Astrocyte (in vitro differentiated cells and primary cell): ENCODE measurements around the gene SIRT6. TPM values are rescaled to one million over a fixed set of nuclear protein-coding genes. Genes with fewer than 3 reads are reported as not detected.
"Not testable (repeated sequence)": the region's sequence is repeated elsewhere in the genome, so short reads cannot be mapped to it uniquely, and the experiment has no call there.

ENCODE experiments used
- DNase-seq: peaks from one replicate; pipeline ENCODE4 v3.0.0-alpha.2; 2010; ENCODE audit warnings: low read depth
- FAIRE-seq: peaks from 2 replicates; lab custom pipeline; 2011; peaks lifted over from hg19 to GRCh38; lab: Jason Lieb, UNC
- H2AFZ ChIP-seq: 2 replicates; pipeline ENCODE4 v1.6.0; 2012; ENCODE audit warnings: low read depth, low read length, inconsistent platforms
- H3K27ac ChIP-seq: 2 replicates; pipeline ENCODE4 v1.5.1; 2011; ENCODE audit warnings: low read depth, low read length, inconsistent platforms
- H3K27me3 ChIP-seq: 2 replicates; pipeline ENCODE4 v1.6.0; 2011; ENCODE audit warnings: low read length, inconsistent platforms; ENCODE audit not compliant: insufficient read depth
- H3K36me3 ChIP-seq: 2 replicates; pipeline ENCODE4 v1.5.1; 2011; ENCODE audit warnings: low read length, inconsistent platforms; ENCODE audit not compliant: insufficient read depth
- H3K4me1 ChIP-seq: 2 replicates; pipeline ENCODE4 v1.5.1; 2011; ENCODE audit warnings: low read length, inconsistent platforms; ENCODE audit not compliant: insufficient read depth
- H3K4me2 ChIP-seq: 2 replicates; pipeline ENCODE4 v1.6.0; 2012; ENCODE audit warnings: low read length, inconsistent platforms
- H3K4me3 ChIP-seq: 2 replicates; pipeline ENCODE4 v1.5.1; 2011; ENCODE audit warnings: low read depth, mild to moderate bottlenecking, low read length, inconsistent platforms; ENCODE audit not compliant: insufficient read depth
- H3K79me2 ChIP-seq: 2 replicates; pipeline ENCODE4 v1.6.0; 2012; ENCODE audit warnings: mild to moderate bottlenecking, low read length, inconsistent platforms; ENCODE audit not compliant: insufficient read depth
- H3K9ac ChIP-seq: 2 replicates; pipeline ENCODE4 v1.6.0; 2012; ENCODE audit warnings: mild to moderate bottlenecking, low read length, inconsistent platforms
- H3K9me3 ChIP-seq: 2 replicates; pipeline ENCODE4 v1.5.1; 2012; ENCODE audit warnings: low read depth, mild to moderate bottlenecking, low read length, inconsistent platforms; ENCODE audit not compliant: insufficient read depth
- H4K20me1 ChIP-seq: 2 replicates; pipeline ENCODE4 v1.6.0; 2012; ENCODE audit warnings: low read length, inconsistent platforms; ENCODE audit not compliant: insufficient read depth
- H3K27ac Mint-ChIP-seq: one replicate; pipeline ENCODE4 v1.8.0; 2021; ENCODE audit warnings: mild to moderate bottlenecking, mixed read lengths; ENCODE audit not compliant: unreplicated experiment
- H3K27me3 Mint-ChIP-seq: one replicate; pipeline ENCODE4 v1.8.0; 2021; ENCODE audit warnings: low read depth, mixed read lengths; ENCODE audit not compliant: unreplicated experiment
- H3K36me3 Mint-ChIP-seq: one replicate; pipeline ENCODE4 v1.8.0; 2021; ENCODE audit warnings: low read depth, mixed read lengths; ENCODE audit not compliant: unreplicated experiment
- H3K4me1 Mint-ChIP-seq: one replicate; pipeline ENCODE4 v1.8.0; 2021; ENCODE audit warnings: low read depth, mixed read lengths; ENCODE audit not compliant: unreplicated experiment
- H3K4me3 Mint-ChIP-seq: one replicate; pipeline ENCODE4 v1.8.0; 2021; ENCODE audit warnings: mild to moderate bottlenecking, moderate library complexity, mixed read lengths; ENCODE audit not compliant: unreplicated experiment
- H3K9me3 Mint-ChIP-seq: one replicate; pipeline ENCODE4 v1.8.0; 2021; ENCODE audit warnings: mild to moderate bottlenecking, mixed read lengths; ENCODE audit not compliant: unreplicated experiment
- CTCF ChIP-seq: IDR thresholded peaks from 2 replicates; pipeline ENCODE4 v1.5.1; 2011; ENCODE audit warnings: low read depth, mild to moderate bottlenecking, inconsistent platforms, low read length, moderate library complexity; ENCODE audit not compliant: insufficient read depth
- EZH2 ChIP-seq: IDR thresholded peaks from 2 replicates; pipeline ENCODE4 v1.6.1; 2012; ENCODE audit warnings: mild to moderate bottlenecking, low read length, inconsistent platforms; ENCODE audit not compliant: insufficient read depth
- total RNA-seq: library from RNA; stranded (reverse); gene quantifications from 2 replicates; pipeline ENCODE4 v1.2.1, GENCODE V29; 2021

Gene SIRT6
- total RNA-seq, 1 donor from 2014 or later, result 29.2 TPM

GRCh38 chr19:4196587-4197148, 14.3 kb upstream of the SIRT6 start:
- Mint-ChIP-seq H3K27me3 (peaks cover 60% of the 10 kb centered on the region), H3K27ac (no peak overlapping the region), H3K36me3 (peaks cover 5% of the 10 kb centered on the region), H3K4me3 (no peak overlapping the region), H3K9me3 (peaks cover 8% of the 10 kb centered on the region), H3K4me1 (peaks cover 5% of the 10 kb centered on the region)
- H3K4me2 ChIP-seq, result no peak overlapping the region
- TF ChIP-seq EZH2 (no peak), CTCF (no peak)
- H2AFZ ChIP-seq, result no peak overlapping the region
- no peak overlapping the region for H3K4me3 ChIP-seq
- H3K27me3 ChIP-seq, result peaks cover 31% of the 10 kb centered on the region
- H4K20me1 ChIP-seq, result peaks cover 5% of the 10 kb centered on the region
- H3K27ac ChIP-seq, result no peak overlapping the region
- no peaks in the 10 kb centered on the region for H3K4me1 ChIP-seq
- no peak overlapping the region for H3K9ac ChIP-seq
- no peaks in the 10 kb centered on the region for H3K36me3 ChIP-seq
- DNase-seq (no peak), FAIRE-seq (no peak)
- no peaks in the 10 kb centered on the region for H3K79me2 ChIP-seq
- H3K9me3 ChIP-seq, result no peaks in the 10 kb centered on the region

GRCh38 chr19:4196009-4196408, 13.6 kb upstream of the SIRT6 start:
- Histone ChIP-seq H4K20me1 (peaks cover 5% of the 10 kb centered on the region), H3K79me2 (no peaks in the 10 kb centered on the region), H3K9ac (no peak overlapping the region), H3K27me3 (peaks cover 28% of the 10 kb centered on the region), H3K4me2 (no peak overlapping the region), H3K4me3 (no peak overlapping the region), H2AFZ (no peak overlapping the region), H3K36me3 (no peaks in the 10 kb centered on the region), H3K4me1 (no peaks in the 10 kb centered on the region), H3K27ac (no peak overlapping the region), H3K9me3 (no peaks in the 10 kb centered on the region)
- no peak for TF ChIP-seq EZH2
- TF ChIP-seq CTCF, result no peak
- Mint-ChIP-seq H3K9me3 (peaks cover 8% of the 10 kb centered on the region), H3K36me3 (peaks cover 5% of the 10 kb centered on the region), H3K4me3 (no peak overlapping the region), H3K27me3 (peaks cover 54% of the 10 kb centered on the region), H3K4me1 (peaks cover 5% of the 10 kb centered on the region), H3K27ac (no peak overlapping the region)
- DNase-seq, result no peak
- no peak for FAIRE-seq

- Histone ChIP-seq H3K79me2 (no peaks in the 10 kb centered on the region), H3K9ac (no peak overlapping the region), H4K20me1 (peaks cover 5% of the 10 kb centered on the region), H3K36me3 (no peaks in the 10 kb centered on the region), H3K4me3 (no peak overlapping the region), H3K27ac (no peak overlapping the region), H3K4me1 (no peaks in the 10 kb centered on the region), H3K27me3 (peaks cover 20% of the 10 kb centered on the region), H3K9me3 (no peaks in the 10 kb centered on the region), H2AFZ (no peak overlapping the region), H3K4me2 (no peak overlapping the region)
- Mint-ChIP-seq H3K27me3 (peaks cover 42% of the 10 kb centered on the region), H3K36me3 (peaks cover 5% of the 10 kb centered on the region), H3K9me3 (peaks cover 5% of the 10 kb centered on the region), H3K4me1 (peaks cover 5% of the 10 kb centered on the region), H3K27ac (no peak overlapping the region), H3K4me3 (no peak overlapping the region)
- TF ChIP-seq EZH2 (no peak), CTCF (no peak)
- FAIRE-seq (no peak), DNase-seq (no peak)
These were observed 12.0 kb upstream of the SIRT6 start for GRCh38 chr19:4194353-4194752.

- H3K9me3 Mint-ChIP-seq, FAIRE-seq, H3K4me3 Mint-ChIP-seq, H3K4me2 ChIP-seq, H3K79me2 ChIP-seq, H3K36me3 ChIP-seq, H4K20me1 ChIP-seq, H3K4me3 ChIP-seq, H3K27ac ChIP-seq, H3K4me1 ChIP-seq, H3K27ac Mint-ChIP-seq, H3K27me3 ChIP-seq, H3K36me3 Mint-ChIP-seq, DNase-seq, H3K9me3 ChIP-seq, H3K4me1 Mint-ChIP-seq, H3K9ac ChIP-seq, H2AFZ ChIP-seq: not testable (repeated sequence)
- H3K27me3 Mint-ChIP-seq, result peaks cover 32% of the 10 kb centered on the region
These were observed 10.2 kb upstream of the SIRT6 start for GRCh38 chr19:4192537-4192936.
